Measurements from ENCODE around the gene PAEP.

PAEP gene

DNA sequence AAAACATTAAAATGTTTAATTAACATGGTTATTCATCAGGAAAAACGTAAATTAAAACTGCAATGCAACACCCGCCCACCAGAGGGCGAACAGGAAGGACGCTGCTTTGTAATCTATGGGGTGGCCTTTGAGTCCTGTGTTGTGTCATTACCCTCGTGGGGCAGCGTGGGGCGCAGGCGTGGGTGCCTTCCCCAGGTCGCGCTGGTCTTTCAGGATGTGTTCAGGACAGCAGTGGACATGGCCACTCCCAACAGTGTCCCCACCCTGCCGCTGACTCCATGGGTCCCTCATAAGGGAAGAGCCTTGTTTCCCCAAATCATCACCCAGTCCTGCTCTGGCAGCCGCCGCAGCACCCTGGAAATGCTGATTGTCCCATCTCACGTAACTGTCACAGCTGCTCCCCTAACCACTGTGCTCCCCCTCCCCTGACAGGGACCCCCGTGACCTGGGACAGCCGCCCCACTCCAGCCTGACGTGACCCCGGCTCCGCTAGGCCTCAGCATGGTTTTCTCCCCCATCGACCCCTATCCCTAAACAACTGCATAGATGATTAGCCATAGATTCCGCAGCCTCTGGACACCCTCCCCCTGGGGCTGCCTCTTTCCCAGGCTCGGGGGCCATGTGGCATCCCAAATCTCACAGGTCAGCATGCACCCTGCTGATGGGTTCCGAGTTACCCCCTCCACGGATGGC, 41.4 kb downstream of the PAEP start:
- DNase-seq, result peak; percentile 70

DNA sequence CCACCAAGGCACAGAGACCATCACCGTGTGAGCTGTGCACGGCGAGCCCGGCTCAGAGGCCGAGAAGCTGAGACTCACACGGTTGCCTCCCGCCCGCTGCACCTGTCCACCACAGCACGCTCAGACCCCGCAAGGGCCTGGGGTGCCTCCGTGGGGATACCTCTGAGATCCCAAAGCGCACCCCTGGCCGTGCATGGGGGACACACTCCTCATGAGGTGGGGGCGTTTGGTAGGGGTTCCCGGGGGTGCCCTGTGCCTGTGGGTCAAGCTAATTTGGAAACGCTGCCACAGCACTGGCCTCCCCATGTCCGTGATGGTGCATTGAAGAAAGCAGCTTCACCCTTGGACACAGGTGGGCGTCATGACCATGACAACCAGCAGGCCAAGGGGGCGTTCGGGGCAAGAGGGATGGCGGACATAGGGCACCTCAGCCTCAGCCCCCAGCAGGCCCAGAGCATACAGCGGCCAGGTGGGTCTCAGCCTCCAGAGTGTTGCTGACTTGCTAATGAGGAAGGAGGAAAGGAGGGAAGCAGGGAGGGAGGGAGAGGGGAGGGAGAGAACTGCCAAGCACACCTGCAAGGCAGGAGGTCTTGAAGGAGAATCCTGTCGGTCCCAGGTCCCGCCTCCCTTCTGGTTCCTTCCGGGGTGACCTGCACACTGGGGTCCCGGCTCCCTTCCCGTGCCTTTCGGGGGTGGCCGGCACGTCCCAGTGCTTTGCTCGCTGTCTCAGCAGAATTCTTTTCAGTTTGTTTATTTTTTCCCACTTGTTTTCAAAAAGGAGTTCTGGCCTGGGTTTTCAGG, 43.1 kb downstream of the PAEP start:
- peak in 1 of 2 donors; percentile 12 for DNase-seq

GRCh38 chr9:135605238-135605781, 43.8 kb downstream of the PAEP start:
- no peak for DNase-seq

- DNase-seq, result no peak
Measured at GRCh38 chr9:135606885-135607259, 45.3 kb downstream of the PAEP start.

- DNase-seq, result no peak
Measured at GRCh38 chr9:135607401-135608293, 46.1 kb downstream of the PAEP start.

DNA sequence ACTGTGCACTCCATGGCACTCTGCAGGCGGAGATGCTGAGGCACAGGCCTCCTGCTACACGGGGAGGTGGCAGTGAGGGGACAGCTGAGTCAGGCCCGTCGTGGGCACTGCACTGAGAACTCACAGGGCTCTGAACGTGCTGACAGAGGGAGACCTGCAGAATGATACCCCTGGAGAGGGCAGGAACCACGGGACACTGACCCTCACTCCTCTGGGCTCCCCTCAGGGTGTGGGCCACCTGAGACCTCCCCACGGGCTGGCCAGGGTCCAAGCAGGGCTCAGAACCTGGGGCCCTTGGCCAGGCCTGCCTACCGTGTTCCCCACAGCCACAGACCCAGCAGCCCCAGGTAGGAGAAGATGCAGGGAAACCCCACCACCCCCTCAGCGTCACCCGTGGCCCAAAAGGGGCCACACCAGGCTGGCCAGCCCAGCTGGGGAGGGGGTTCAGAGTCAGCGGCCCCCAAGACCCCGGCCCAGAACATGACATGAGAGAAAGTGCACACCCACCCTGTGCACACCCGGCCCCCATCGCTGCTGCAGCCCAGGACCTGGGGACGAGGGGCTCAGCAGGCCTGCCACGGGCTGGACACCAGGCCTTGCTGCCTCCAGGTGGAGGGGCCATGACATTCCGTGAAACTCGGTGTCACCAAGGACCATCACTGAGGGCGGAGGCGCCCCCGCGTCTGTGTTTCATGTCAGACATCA, 46.9 kb downstream of the PAEP start:
- DNase-seq, result no peak

DNA sequence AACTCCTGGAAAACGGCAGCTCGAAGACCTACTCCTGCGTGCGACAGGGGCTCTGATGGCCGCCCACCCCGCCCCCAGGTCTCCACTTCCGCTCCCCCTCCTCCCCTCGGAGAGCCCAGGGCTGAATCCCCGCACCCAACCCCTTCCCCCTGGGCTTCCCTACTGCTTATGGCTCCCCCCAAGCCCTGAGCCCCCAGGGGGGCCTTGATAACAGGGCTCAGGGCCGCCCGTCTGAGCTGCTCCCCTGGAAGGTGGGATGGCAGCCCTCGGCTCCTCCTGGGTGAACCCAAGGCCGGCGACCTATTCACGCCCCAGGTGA, 47.4 kb downstream of the PAEP start:
- no peak for DNase-seq

DNA sequence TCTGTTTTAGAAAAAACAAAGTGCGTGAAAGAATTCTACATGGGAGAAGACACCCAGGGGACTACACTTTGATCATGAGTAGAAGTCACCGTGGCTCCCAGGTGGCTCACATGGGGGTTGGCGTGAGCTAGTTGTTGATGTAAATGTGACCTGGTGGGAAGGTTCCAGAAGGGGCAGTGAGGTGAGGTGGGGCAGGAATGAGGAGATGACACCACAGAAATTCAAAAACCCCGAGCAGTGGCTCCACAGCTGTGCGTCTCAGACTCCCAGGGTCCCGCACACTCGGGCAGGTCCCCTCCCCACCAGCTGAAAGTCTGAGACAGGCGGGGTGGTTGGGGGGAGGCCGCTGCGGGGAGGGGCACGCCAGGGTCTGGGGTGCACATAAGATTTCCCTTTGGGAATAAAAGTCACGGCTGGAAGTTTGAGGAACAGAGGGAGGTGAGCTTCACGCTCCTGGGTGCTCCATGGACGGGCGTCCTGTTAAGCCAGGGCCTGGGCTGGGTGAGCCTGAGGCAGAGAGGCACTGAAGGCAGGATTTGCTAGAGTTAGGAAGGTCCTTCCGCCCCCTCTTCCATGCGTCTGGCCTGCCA, 47.9 kb downstream of the PAEP start:
- DNase-seq, result no peak

GRCh38 chr9:135610290-135611141, 49.0 kb downstream of the PAEP start:
- no peak for DNase-seq

- no peak for DNase-seq
Measured at GRCh38 chr9:135611142-135611874, 49.8 kb downstream of the PAEP start.

DNA sequence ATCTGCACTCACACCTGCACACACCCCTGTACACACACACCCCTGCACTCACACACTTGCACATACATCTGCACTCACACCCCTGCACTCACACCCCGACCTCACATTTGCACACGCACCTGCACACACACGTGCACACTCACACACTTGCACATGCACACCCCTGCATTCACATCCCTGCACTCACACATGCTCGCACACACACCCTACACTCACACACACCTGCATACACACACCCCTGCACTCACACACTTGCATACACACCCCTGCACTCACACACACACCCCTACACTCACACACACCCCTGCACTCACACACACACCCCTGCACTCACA, 50.3 kb downstream of the PAEP start:
- no peak for DNase-seq

GRCh38 chr9:135612437-135612836, 50.9 kb downstream of the PAEP start:
- no peak for DNase-seq

GRCh38 chr9:135612981-135613910, 51.7 kb downstream of the PAEP start:
- DNase-seq, result no peak

- no peak for DNase-seq
Measured at GRCh38 chr9:135613946-135614805, 52.6 kb downstream of the PAEP start.

GRCh38 chr9:135614821-135615665, 53.5 kb downstream of the PAEP start:
- no peak for DNase-seq

DNA sequence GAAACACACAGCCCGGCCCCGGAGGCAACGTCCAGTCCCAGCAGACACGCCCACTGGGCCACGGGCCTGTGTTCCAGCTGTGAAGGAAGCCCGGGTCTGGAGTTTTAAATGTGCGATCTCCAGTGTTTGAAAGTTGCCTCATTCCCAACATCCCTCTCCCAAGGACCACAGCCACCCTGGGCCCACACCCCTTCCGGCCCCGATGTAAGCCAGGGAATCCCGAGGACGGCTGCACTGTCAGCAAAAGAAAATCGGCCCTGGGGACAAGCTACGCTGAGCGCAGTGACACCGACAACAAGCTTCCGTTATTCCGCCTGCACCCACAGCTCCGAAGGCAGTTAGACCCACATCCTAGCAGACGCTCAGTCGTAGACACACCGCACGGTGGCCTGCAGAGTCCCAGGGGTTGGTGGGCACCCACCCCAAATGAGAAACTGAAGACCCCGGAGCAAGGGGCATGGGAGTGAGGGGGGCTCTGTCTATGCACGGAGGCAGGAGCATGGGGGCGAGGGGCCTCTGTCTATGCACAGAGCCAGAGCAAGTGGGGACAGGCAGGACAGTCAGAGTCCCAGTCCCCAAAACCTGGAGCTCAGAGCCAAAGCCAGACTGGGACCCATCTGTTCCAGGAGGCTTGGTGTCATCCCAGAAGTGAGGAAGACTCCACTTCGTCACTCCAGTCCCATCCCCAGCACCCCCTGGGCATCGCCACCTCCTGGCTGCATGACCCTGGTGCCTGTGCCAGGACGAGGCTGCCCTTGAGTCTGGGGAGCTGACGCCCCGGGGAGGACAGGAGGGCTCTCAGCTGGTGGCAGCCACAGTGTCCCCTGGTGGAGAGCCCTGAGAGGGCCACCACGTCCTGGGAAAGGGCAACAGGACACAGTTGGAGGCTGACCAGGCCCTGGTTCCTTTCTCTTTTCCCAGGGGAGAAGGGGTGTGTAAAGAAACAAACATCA, 54.4 kb downstream of the PAEP start:
- DNase-seq, result no peak
